NCI-H1436 treated with DMSO at 0.1 percent for 48 hours (cell line): Measurements from ENCODE around the gene GZMB.
"Not testable (repeated sequence)": the region's sequence is repeated elsewhere in the genome, so short reads cannot be mapped to it uniquely, and the experiment has no call there.

ENCODE experiments used
- DNase-seq: peaks from one replicate; lab custom pipeline; 2025; lab: John Stamatoyannopoulos, UW

Gene GZMB

GRCh38 chr14:24631749-24632335, 2.1 kb downstream of the GZMB start:
- DNase-seq: no peak

GRCh38 chr14:24630872-24631477, 3.0 kb downstream of the GZMB start:
- no peak for DNase-seq

GRCh38 chr14:24630087-24630871, 3.7 kb downstream of the GZMB start:
- DNase-seq: no peak

GRCh38 chr14:24629521-24629920, 4.5 kb downstream of the GZMB start:
- DNase-seq: no peak

GRCh38 chr14:24613747-24614146, 20.2 kb downstream of the GZMB start:
- no peak for DNase-seq

GRCh38 chr14:24613241-24613640, 20.7 kb downstream of the GZMB start:
- DNase-seq: no peak

- DNase-seq: no peak
These were observed 21.8 kb downstream of the GZMB start for GRCh38 chr14:24612196-24612595.

- no peak for DNase-seq
These were observed 24.2 kb downstream of the GZMB start, which contains the start of gene GZMH for GRCh38 chr14:24609655-24610344. GZMH (minus strand) TSS chr14:24609685; CDS start chr14:24609613, 72 bp downstream.

- DNase-seq: no peak
These were observed 26.1 kb downstream of the GZMB start for GRCh38 chr14:24607635-24608514.

- no peak for DNase-seq
These were observed 26.9 kb downstream of the GZMB start for GRCh38 chr14:24607081-24607480.

GRCh38 chr14:24606297-24606696, 27.7 kb downstream of the GZMB start:
- DNase-seq: no peak

GRCh38 chr14:24605435-24606190, 28.4 kb downstream of the GZMB start:
- DNase-seq: no peak

GRCh38 chr14:24597403-24597802, 36.6 kb downstream of the GZMB start:
- no peak for DNase-seq

- DNase-seq: no peak
These were observed 38.7 kb downstream of the GZMB start for GRCh38 chr14:24595073-24595808.

- DNase-seq: not testable (repeated sequence)
These were observed 43.0 kb downstream of the GZMB start for GRCh38 chr14:24591004-24591403.

GRCh38 chr14:24584402-24584801, 49.6 kb downstream of the GZMB start:
- DNase-seq: not testable (repeated sequence)
